A549 (cell line): Measurements from ENCODE around the gene PPP1R1B. TPM values are rescaled to one million over a fixed set of nuclear protein-coding genes. Genes with fewer than 3 reads are reported as not detected.

Experiments used
- ATAC-seq, 2 experiments: fragments of 200-7000 bp in 1 of 2; fragments of >200 bp in 1 of 2; cut with Nextera tagmentation in 1 of 2; cut with Tn5 transposase in 1 of 2; 3 replicates each; pipeline versions ENCODE4 v1.8.0 to v1.9.1; 2018 to 2020; ENCODE audit warnings: mild to moderate bottlenecking in 1 of 2, moderate library complexity in 1 of 2
- CTCF ChIA-PET: fragments of 300-600 bp; sonication (Branson Sonifier 250); formaldehyde crosslinking; extraction: SDS; loops from one replicate; lab custom pipeline; 2021; ENCODE audit warnings: antibody characterized with exemption, inconsistent platforms; lab: Yijun Ruan, JAX
- POLR2A ChIA-PET: fragments of 350-600 bp; formaldehyde crosslinking; extraction: SDS; loops from one replicate; lab custom pipeline; 2021; ENCODE audit warnings: antibody characterized with exemption, inconsistent platforms; lab: Yijun Ruan, JAX
- DNase-seq, 2 experiments: peaks; one replicate each; pipeline versions ENCODE4 v3.0.0 to v3.0.0-alpha.2; 2011 to 2016; ENCODE audit warnings: low read depth in 1 of 2, low spot score in 1 of 2
- FAIRE-seq: peaks from 2 replicates; lab custom pipeline; 2011; peaks lifted over from hg19 to GRCh38; lab: Jason Lieb, UNC
- H3K27ac ChIP-seq, 2 experiments: fragments of >200 bp; sonication (Bioruptor Twin); formaldehyde crosslinking; 3 replicates each; pipeline ENCODE4 v1.5.1; 2016 to 2017
- H3K4me1 ChIP-seq: fragments of >200 bp; sonication (Bioruptor Twin); formaldehyde crosslinking; 3 replicates; pipeline ENCODE4 v1.6.1; 2016
- H3K4me2 ChIP-seq: fragments of >200 bp; sonication (Bioruptor Twin); formaldehyde crosslinking; 3 replicates; pipeline ENCODE4 v1.6.1; 2016
- H3K4me3 ChIP-seq: fragments of >200 bp; sonication (Bioruptor Twin); formaldehyde crosslinking; 3 replicates; pipeline ENCODE4 v1.5.1; 2016
- H3K9me3 ChIP-seq: fragments of >200 bp; sonication (Bioruptor Twin); formaldehyde crosslinking; 3 replicates; pipeline ENCODE4 v1.6.1; 2016
- ATOH8 ChIP-seq: fragments of 250-450 bp; sonication (Bioruptor Pico); IDR thresholded peaks from 2 replicates; pipeline ENCODE4 v1.5.0; 2020; ENCODE audit warnings: low read depth, mild to moderate bottlenecking, moderate library complexity
- BHLHE40 ChIP-seq: IDR thresholded peaks from 2 replicates; pipeline ENCODE4 v1.6.1; 2012; ENCODE audit warnings: low read depth, low read length, inconsistent platforms
- CBX2 ChIP-seq: fragments of 200-600 bp; sonication (generic); IDR thresholded peaks from 2 replicates; pipeline ENCODE4 v1.6.1; 2016; ENCODE audit warnings: low read depth, mild to moderate bottlenecking, borderline replicate concordance
- CBX8 ChIP-seq: fragments of 200-600 bp; sonication (generic); IDR thresholded peaks from 2 replicates; pipeline ENCODE4 v1.6.1; 2016
- CTCF ChIP-seq: fragments of >200 bp; sonication (Bioruptor Twin); formaldehyde crosslinking; IDR thresholded peaks from 3 replicates; pipeline ENCODE4 v1.5.1; 2016
- E2F6 ChIP-seq: IDR thresholded peaks from 2 replicates; pipeline ENCODE4 v1.6.1; 2012; ENCODE audit warnings: low read depth, borderline replicate concordance
- EHF ChIP-seq: fragments of 250-450 bp; sonication (Bioruptor Pico); IDR thresholded peaks from 2 replicates; pipeline ENCODE4 v1.5.0; 2020; ENCODE audit warnings: mild to moderate bottlenecking
- ELK1 ChIP-seq: fragments of 150-350 bp; IDR thresholded peaks from 2 replicates; pipeline ENCODE4 v1.6.1; 2014; ENCODE audit warnings: low read depth, mild to moderate bottlenecking, low read length
- ESRRA ChIP-seq: fragments of 150-350 bp; IDR thresholded peaks from 2 replicates; pipeline ENCODE4 v1.6.1; 2014; ENCODE audit warnings: mild to moderate bottlenecking, low read length, borderline replicate concordance
- FOSL2 ChIP-seq, 2 experiments: fragments of 450-650 bp in 1 of 2; fragments of >200 bp in 1 of 2; sonication (Bioruptor Twin) in 1 of 2; formaldehyde crosslinking; IDR thresholded peaks; 2 replicates each; pipeline versions ENCODE4 v1.5.0 to v1.6.1; 2016 to 2020; ENCODE audit warnings: mild to moderate bottlenecking in 1 of 2, moderate library complexity in 1 of 2
- FOXS1 ChIP-seq: fragments of 250-450 bp; sonication (Bioruptor Pico); IDR thresholded peaks from 2 replicates; pipeline ENCODE4 v1.5.0; 2020; ENCODE audit warnings: mild to moderate bottlenecking, moderate library complexity
- HES2 ChIP-seq: fragments of >200 bp; sonication (Bioruptor Twin); formaldehyde crosslinking; IDR thresholded peaks from 2 replicates; pipeline ENCODE4 v1.6.1; 2016
- JUN ChIP-seq, 2 experiments: fragments of >200 bp; sonication (Bioruptor Twin); formaldehyde crosslinking; IDR thresholded peaks; 2 replicates in 1 of 2; 3 replicates in 1 of 2; pipeline ENCODE4 v1.6.1; 2016 to 2017
- KDM5A ChIP-seq: fragments of 200-600 bp; sonication (generic); IDR thresholded peaks from 2 replicates; pipeline ENCODE4 v1.6.1; 2016; ENCODE audit warnings: antibody characterized with exemption, mild to moderate bottlenecking
- MAX ChIP-seq: IDR thresholded peaks from 2 replicates; pipeline ENCODE4 v1.6.1; 2012
- MYC ChIP-seq: IDR thresholded peaks from 2 replicates; pipeline ENCODE4 v1.6.1; 2012; ENCODE audit warnings: mild to moderate bottlenecking, inconsistent platforms, low read length, improper control_type of control experiment, borderline replicate concordance
- NFE2L2 ChIP-seq: fragments of 150-350 bp; conservative IDR thresholded peaks from 2 replicates; pipeline ENCODE4 v1.6.1; 2014; ENCODE audit warnings: low read length
- POLR2A ChIP-seq: IDR thresholded peaks from 2 replicates; pipeline ENCODE4 v1.6.1; 2012; ENCODE audit warnings: mild to moderate bottlenecking, low read length
- RNF2 ChIP-seq: fragments of 200-600 bp; sonication (generic); IDR thresholded peaks from 2 replicates; pipeline ENCODE4 v1.6.1; 2016; ENCODE audit warnings: low read depth, mild to moderate bottlenecking, antibody characterized with exemption, moderate library complexity, borderline replicate concordance
- SMC3 ChIP-seq: fragments of >200 bp; sonication (Bioruptor Twin); formaldehyde crosslinking; IDR thresholded peaks from 3 replicates; pipeline ENCODE4 v1.6.1; 2018; ENCODE audit warnings: inconsistent platforms
- TFCP2L1 ChIP-seq: fragments of 250-450 bp; sonication (Bioruptor Pico); IDR thresholded peaks from 2 replicates; pipeline ENCODE4 v1.5.0; 2021; ENCODE audit warnings: mild to moderate bottlenecking
- ZC3H11A ChIP-seq: fragments of 450-650 bp; IDR thresholded peaks from 2 replicates; pipeline ENCODE4 v1.6.1; 2014; ENCODE audit warnings: antibody characterized with exemption, mild to moderate bottlenecking
- ZNF302 ChIP-seq: fragments of 250-450 bp; sonication (Bioruptor Pico); IDR thresholded peaks from 2 replicates; pipeline ENCODE4 v1.9.0; 2021; ENCODE audit warnings: inconsistent platforms, mild to moderate bottlenecking, moderate library complexity
- ZSCAN20 ChIP-seq: fragments of 250-450 bp; sonication (Bioruptor Pico); IDR thresholded peaks from 2 replicates; pipeline ENCODE4 v1.8.0; 2022; ENCODE audit warnings: mild to moderate bottlenecking, moderate library complexity
- WGBS: methylation state at CpG from one replicate; pipeline ENCODE4 v1.1.6; 2017; ENCODE audit errors: missing lambda C conversion rate; 5-methylcytosine and 5-hydroxymethylcytosine counted together
- polyA plus RNA-seq, 4 experiments: library from polyadenylated mRNA; depleted of rRNA in 3 of 4; stranded (reverse); fragments of >200 nt; fragmentation: RNase III in 1 of 4; extraction: RNeasy Plus Mini Kit Qiagen cat#74134 plus additional on column Dnase treatment in 1 of 4; gene quantifications; 2 replicates in 3 of 4; 3 replicates in 1 of 4; pipeline ENCODE4 v1.2.3, GENCODE V29; 2011 to 2017

Gene PPP1R1B
- polyA plus RNA-seq, 2 of the 4 experiments (the other 2 are of a cell fraction), result 0.10 TPM; not detected in 1

GRCh38 chr17:39597372-39598046 is 29.2 kb upstream of the PPP1R1B start:
- Histone ChIP-seq H3K9me3 (no peaks in the 10 kb centered on the region), H3K4me3 (no peak overlapping the region), H3K4me1 (peaks cover 13% of the 10 kb centered on the region), H3K4me2 (no peak overlapping the region), H3K27ac (no peak overlapping the region)
- DNase-seq (no peak), ATAC-seq (peak in 1 of 2 experiments; percentile 8; a peak in 1 of 6 replicates), FAIRE-seq (no peak)
- ChIA-PET CTCF (interaction anchor here (0.8 to 58.8 kb wide), 6 partner anchors 9 to 49 kb away, joined by 3 to 1581 read pairs (median 4); partner anchors contain the start of genes PPP1R1B and STARD3), POLR2A (no interaction called here)
- TF ChIP-seq ZC3H11A (no peak), BHLHE40 (no peak), E2F6 (no peak), CBX2 (no peak), ELK1 (no peak), JUN (IDR thresholded peaks at IDR 0.05) (no peak), ESRRA (no peak), CBX8 (no peak), CTCF (no peak), FOSL2 (IDR thresholded peaks at IDR 0.05) (no peak), FOSL2 (CRISPR knock-in tag; IDR thresholded peaks at IDR 0.05) (no peak), ATOH8 (CRISPR knock-in tag) (no peak)
- 21% methylated on average over 20 of the region's 22 CpGs for WGBS

GRCh38 chr17:39598047-39598481 is 28.7 kb upstream of the PPP1R1B start:
- Histone ChIP-seq H3K4me2 (no peak overlapping the region), H3K4me1 (peaks cover 13% of the 10 kb centered on the region), H3K4me3 (no peak overlapping the region), H3K9me3 (no peaks in the 10 kb centered on the region), H3K27ac (no peak overlapping the region)
- TF ChIP-seq BHLHE40 (no peak), ATOH8 (CRISPR knock-in tag) (no peak), ZSCAN20 (no peak), ZNF302 (CRISPR knock-in tag) (no peak), CBX8 (no peak), MAX (no peak), SMC3 (no peak), KDM5A (no peak), CTCF (no peak), EHF (CRISPR knock-in tag) (no peak), FOXS1 (CRISPR knock-in tag) (no peak), NFE2L2 (no peak), HES2 (no peak), RNF2 (no peak), MYC (no peak), JUN (IDR thresholded peaks at IDR 0.05) (no peak), POLR2A (no peak), TFCP2L1 (no peak)
- FAIRE-seq (no peak), DNase-seq (no peak), ATAC-seq (peak in 1 of 2 experiments; percentile 11; a peak in 1 of 6 replicates)
- WGBS, result 12% methylated on average over 13 of the region's 13 CpGs
- POLR2A ChIA-PET, result no interaction called here
- CTCF ChIA-PET, result interaction anchor here (0.5 to 58.8 kb wide), 8 partner anchors 9 to 423 kb away, joined by 3 to 1581 read pairs (median 3); partner anchors contain the start of genes PPP1R1B and STARD3
